ENCODE data around the gene SKIC2. TPM values are rescaled to one million over a fixed set of nuclear protein-coding genes. Genes with fewer than 3 reads are reported as not detected.
"Not testable (repeated sequence)": the region's sequence is repeated elsewhere in the genome, so short reads cannot be mapped to it uniquely, and the experiment has no call there.

The SKIC2 gene
- total RNA-seq, 2 donors from 2014 or later, result 36.8 to 45.1 TPM

DNA sequence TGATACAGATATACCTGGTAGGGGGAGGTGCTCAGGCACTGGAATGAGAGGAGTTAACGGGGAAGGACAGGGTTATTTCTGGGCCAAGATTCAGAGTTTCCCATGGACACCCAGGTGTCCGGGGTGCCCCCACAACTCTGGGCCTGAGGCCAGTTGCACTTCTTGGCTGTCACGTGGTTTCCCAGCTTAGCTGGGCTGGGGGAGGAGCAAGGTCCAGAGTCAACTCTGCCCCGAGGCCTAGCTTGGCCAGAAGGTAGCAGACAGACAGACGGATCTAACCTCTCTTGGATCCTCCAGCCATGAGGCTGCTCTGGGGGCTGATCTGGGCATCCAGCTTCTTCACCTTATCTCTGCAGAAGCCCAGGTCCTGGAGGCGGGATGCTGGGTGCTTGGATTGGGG lies 55.6 kb downstream of the SKIC2 start, which contains the start of gene C4B:
Gene C4B, plus strand, starts transcription at position 249 of the 400 bp plus-strand sequence. Its CDS starts 51 bp downstream, at position 300.
- intact Hi-C loops (cut with DNase I); DNase-seq: not testable (repeated sequence)
- ATAC-seq, result peak; percentile 65 to 80

Small RNA genes lying within 50 kb of the gene (microRNA-seq; reads per million reads assigned to microRNA genes)
- gene MIR1236, result 0 reads per million in 2 donors

Other genes with a start within 250 kb of the SKIC2 start
- gene LY6G6D, start 243.8 kb upstream of the SKIC2 start, total RNA-seq, result not detected
- gene LY6G6C, start 237.4 kb upstream of the SKIC2 start, total RNA-seq, result not detected
- gene MPIG6B, start 235.8 kb upstream of the SKIC2 start, total RNA-seq, result under 1 TPM; 0.39 to 0.41 TPM
- 10 to 100 TPM; 55.6 to 56.2 TPM for gene DDAH2, start 229.9 kb upstream of the SKIC2 start, total RNA-seq
- gene CLIC1, start 222.6 kb upstream of the SKIC2 start, total RNA-seq, result 100 to 1,000 TPM; 151 to 196 TPM
- gene MSH5, start 219.2 kb upstream of the SKIC2 start, total RNA-seq, result 1 to 10 TPM; 2.6 to 3.0 TPM
- gene SAPCD1, start 196.5 kb upstream of the SKIC2 start, total RNA-seq, result under 1 TPM; 0.71 to 0.73 TPM
- gene VWA7, start 181.8 kb upstream of the SKIC2 start, total RNA-seq, result 1 to 10 TPM; 4.8 to 6.2 TPM
- gene VARS1, start 163.4 kb upstream of the SKIC2 start, total RNA-seq, result 10 to 100 TPM; 24.8 to 39.3 TPM
- gene LSM2, start 152.2 kb upstream of the SKIC2 start, total RNA-seq, result 10 to 100 TPM; 24.3 to 29.4 TPM
- gene HSPA1L, start 143.9 kb upstream of the SKIC2 start, total RNA-seq, result 1 to 10 TPM; 1.1 to 2.6 TPM
- gene HSPA1A, start 143.6 kb upstream of the SKIC2 start, total RNA-seq, result 100 to 1,000 TPM; 197 to 288 TPM
- 100 to 1,000 TPM; 142 to 192 TPM for gene HSPA1B, start 131.4 kb upstream of the SKIC2 start, total RNA-seq
- 10 to 100 TPM; 26.8 to 31.8 TPM for gene NEU1, start 96.4 kb upstream of the SKIC2 start, total RNA-seq
- not detected for gene SLC44A4, start 80.2 kb upstream of the SKIC2 start, total RNA-seq
- gene EHMT2, start 61.5 kb upstream of the SKIC2 start, total RNA-seq, result 10 to 100 TPM; 12.9 to 20.2 TPM
- 1 to 10 TPM; 2.5 to 4.6 TPM for gene ZBTB12, start 57.1 kb upstream of the SKIC2 start, total RNA-seq
- 10 to 100 TPM; 12.3 to 30.0 TPM for gene C2, start 31.5 kb upstream of the SKIC2 start, total RNA-seq
- gene CFB, start 13.1 kb upstream of the SKIC2 start, total RNA-seq, result 100 to 1,000 TPM in 1 of 2 donors, 10 to 100 TPM in 1; 50.3 to 113 TPM
- 10 to 100 TPM; 39.8 to 53.7 TPM for gene NELFE, start 204 bp upstream of the SKIC2 start, total RNA-seq
- gene DXO, start 13.0 kb downstream of the SKIC2 start, total RNA-seq, result 10 to 100 TPM; 12.8 to 20.9 TPM
- gene C4A, start 22.9 kb downstream of the SKIC2 start, total RNA-seq, result 100 to 1,000 TPM; 199 to 206 TPM
- gene C4B, start 55.6 kb downstream of the SKIC2 start, total RNA-seq, result 100 to 1,000 TPM; 177 to 235 TPM
- 10 to 100 TPM in 1 of 2 donors, 1 to 10 TPM in 1; 2.0 to 10.3 TPM for gene CYP21A2, start 79.2 kb downstream of the SKIC2 start, total RNA-seq
- 100 to 1,000 TPM; 143 to 158 TPM for gene TNXB, start 150.2 kb downstream of the SKIC2 start, total RNA-seq
- 10 to 100 TPM; 35.4 to 36.2 TPM for gene ATF6B, start 169.1 kb downstream of the SKIC2 start, total RNA-seq
- gene FKBPL, start 171.1 kb downstream of the SKIC2 start, total RNA-seq, result 1 to 10 TPM; 2.6 TPM
- under 1 TPM; 0.77 to 0.97 TPM for gene PRRT1, start 192.8 kb downstream of the SKIC2 start, total RNA-seq
- 10 to 100 TPM; 20.2 to 29.6 TPM for gene PPT2, start 195.0 kb downstream of the SKIC2 start, total RNA-seq
- 1 to 10 TPM; 7.1 to 8.7 TPM for gene EGFL8, start 205.4 kb downstream of the SKIC2 start, total RNA-seq
- gene AGPAT1, start 216.9 kb downstream of the SKIC2 start, total RNA-seq, result 10 to 100 TPM; 54.8 to 58.1 TPM
- gene RNF5, start 219.2 kb downstream of the SKIC2 start, total RNA-seq, result 10 to 100 TPM; 73.0 to 77.9 TPM
- 1 to 10 TPM; 2.4 to 2.8 TPM for gene AGER, start 225.1 kb downstream of the SKIC2 start, total RNA-seq
- gene PBX2, start 231.0 kb downstream of the SKIC2 start, total RNA-seq, result 10 to 100 TPM; 43.7 to 47.7 TPM
- 10 to 100 TPM in 1 of 2 donors, 1 to 10 TPM in 1; 8.5 to 15.8 TPM for gene GPSM3, start 233.5 kb downstream of the SKIC2 start, total RNA-seq

Data from left cardiac atrium (tissue), 4 donors.